ENCODE results near the gene SPTBN1.

The SPTBN1 gene

DNA sequence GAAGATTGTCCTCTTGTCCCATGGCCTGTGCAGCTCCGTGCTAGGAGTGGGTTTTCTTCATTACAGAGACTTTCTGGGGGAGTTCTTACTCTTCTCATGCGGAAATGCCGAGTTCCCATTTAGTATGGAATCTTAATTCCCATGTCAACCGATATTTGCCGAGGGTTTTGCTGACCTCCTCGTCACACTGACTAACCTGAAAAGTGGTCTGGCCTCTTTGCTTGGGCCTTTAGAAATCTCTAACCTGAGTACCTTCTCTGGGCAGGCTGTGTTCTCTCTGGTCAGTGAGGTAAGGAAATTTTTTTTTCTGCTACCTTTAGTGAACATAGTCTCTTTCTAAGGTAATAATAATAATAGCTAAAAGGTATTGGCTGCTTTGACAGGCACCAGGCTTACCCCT lies 256.4 kb downstream of the SPTBN1 start:
- no peak overlapping the region for H3K4me2 ChIP-seq (ENCODE audit: low read length)
- no peak overlapping the region for H3K4me3 ChIP-seq (ENCODE audit: low read depth, low read length, poor library complexity, severe bottlenecking)
- H3K9me2 ChIP-seq (ENCODE audit: low read depth, low read length), result no peaks in the 10 kb centered on the region
- H3F3A ChIP-seq (ENCODE audit: insufficient read depth, low read length), result no peaks in the 10 kb centered on the region
- H4K20me1 ChIP-seq (ENCODE audit: insufficient read depth, low read length), result no peaks in the 10 kb centered on the region
- H2AFZ ChIP-seq (ENCODE audit: low read length), result no peak overlapping the region
- H3K9ac ChIP-seq (ENCODE audit: low read length), result no peak overlapping the region
- no peaks in the 10 kb centered on the region for H3K79me2 ChIP-seq (ENCODE audit: insufficient read depth, low read length)
- H3K36me3 ChIP-seq (ENCODE audit: insufficient read depth, low read length), result no peaks in the 10 kb centered on the region
- TF ChIP-seq, protein P1, sequence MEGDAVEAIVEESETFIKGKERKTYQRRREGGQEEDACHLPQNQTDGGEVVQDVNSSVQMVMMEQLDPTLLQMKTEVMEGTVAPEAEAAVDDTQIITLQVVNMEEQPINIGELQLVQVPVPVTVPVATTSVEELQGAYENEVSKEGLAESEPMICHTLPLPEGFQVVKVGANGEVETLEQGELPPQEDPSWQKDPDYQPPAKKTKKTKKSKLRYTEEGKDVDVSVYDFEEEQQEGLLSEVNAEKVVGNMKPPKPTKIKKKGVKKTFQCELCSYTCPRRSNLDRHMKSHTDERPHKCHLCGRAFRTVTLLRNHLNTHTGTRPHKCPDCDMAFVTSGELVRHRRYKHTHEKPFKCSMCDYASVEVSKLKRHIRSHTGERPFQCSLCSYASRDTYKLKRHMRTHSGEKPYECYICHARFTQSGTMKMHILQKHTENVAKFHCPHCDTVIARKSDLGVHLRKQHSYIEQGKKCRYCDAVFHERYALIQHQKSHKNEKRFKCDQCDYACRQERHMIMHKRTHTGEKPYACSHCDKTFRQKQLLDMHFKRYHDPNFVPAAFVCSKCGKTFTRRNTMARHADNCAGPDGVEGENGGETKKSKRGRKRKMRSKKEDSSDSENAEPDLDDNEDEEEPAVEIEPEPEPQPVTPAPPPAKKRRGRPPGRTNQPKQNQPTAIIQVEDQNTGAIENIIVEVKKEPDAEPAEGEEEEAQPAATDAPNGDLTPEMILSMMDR (IDR thresholded peaks at IDR 0.05; ENCODE audit: low read length), result no peak
- peaks cover 4% of the 10 kb centered on the region; the same call in 1 of the 2 replicates for H3K9me3 ChIP-seq (ENCODE audit: low read length)
- H3K27ac ChIP-seq (ENCODE audit: low read depth, low read length, poor library complexity, severe bottlenecking), result no peak overlapping the region
- no peaks in the 10 kb centered on the region for H3K27me3 ChIP-seq (ENCODE audit: insufficient read depth, low read length)
- peaks cover 18% of the 10 kb centered on the region for H3K4me1 ChIP-seq (ENCODE audit: insufficient read depth, low read length, severe bottlenecking)

DNA sequence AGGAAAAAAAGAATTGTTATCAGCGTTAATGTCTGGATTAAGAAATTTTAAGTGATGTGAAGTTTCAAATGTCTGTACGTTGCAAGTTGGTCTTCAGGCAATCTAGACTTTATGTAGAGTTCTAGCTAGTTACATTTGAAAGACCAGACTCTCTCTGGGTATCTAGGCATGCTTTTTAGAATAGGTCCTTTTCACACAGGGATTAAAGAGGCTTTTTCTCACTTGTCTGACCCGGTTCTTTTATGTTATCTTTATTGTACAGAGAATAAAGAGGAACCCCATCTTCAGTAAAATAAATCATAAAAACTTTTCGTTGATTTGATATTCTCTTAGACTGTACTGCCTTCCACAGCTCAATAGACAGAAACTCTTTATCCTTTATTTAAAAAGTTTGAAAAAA lies 258.9 kb downstream of the SPTBN1 start:
- no peak for TF ChIP-seq EZH2 (IDR thresholded peaks at IDR 0.05; ENCODE audit: borderline replicate concordance, low read length)
- TF ChIP-seq, protein P1 (IDR thresholded peaks at IDR 0.05; ENCODE audit: low read length), result no peak
- Histone ChIP-seq H3K9me3 (ENCODE audit: low read length) (peaks cover 4% of the 10 kb centered on the region; the same call in 1 of the 2 replicates), H3K4me2 (ENCODE audit: low read length) (no peak overlapping the region), H3F3A (ENCODE audit: insufficient read depth, low read length) (no peaks in the 10 kb centered on the region), H3K4me1 (ENCODE audit: insufficient read depth, low read length, severe bottlenecking) (no peaks in the 10 kb centered on the region), H3K9ac (ENCODE audit: low read length) (no peak overlapping the region), H3K27me3 (ENCODE audit: insufficient read depth, low read length) (no peaks in the 10 kb centered on the region), H3K4me3 (ENCODE audit: low read depth, low read length, poor library complexity, severe bottlenecking) (no peak overlapping the region), H2AFZ (ENCODE audit: low read length) (no peak overlapping the region), H3K9me2 (ENCODE audit: low read depth, low read length) (no peaks in the 10 kb centered on the region), H3K36me3 (ENCODE audit: insufficient read depth, low read length) (no peaks in the 10 kb centered on the region), H3K27ac (ENCODE audit: low read depth, low read length, poor library complexity, severe bottlenecking) (no peak overlapping the region), H4K20me1 (ENCODE audit: insufficient read depth, low read length) (no peaks in the 10 kb centered on the region), H3K79me2 (ENCODE audit: insufficient read depth, low read length) (no peaks in the 10 kb centered on the region)

DNA sequence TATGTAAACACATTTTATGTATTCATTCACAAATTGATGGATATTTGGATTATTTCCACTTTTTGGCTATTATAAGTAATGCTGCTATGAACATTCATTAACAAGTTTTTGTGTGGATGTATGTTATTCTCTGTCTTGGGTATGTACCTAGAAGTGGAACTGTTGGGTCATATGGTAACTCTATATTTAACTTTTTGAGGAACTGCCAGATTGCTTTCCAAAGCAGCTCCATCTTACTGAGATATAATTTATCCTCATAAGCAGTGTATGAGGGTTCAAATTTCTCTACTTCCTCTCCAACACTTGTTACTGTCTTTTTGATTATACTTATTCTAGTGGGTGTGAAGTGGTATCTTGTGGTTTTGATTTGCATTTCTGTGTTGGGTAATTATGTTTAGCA lies 260.2 kb downstream of the SPTBN1 start:
- no peak overlapping the region for H2AFZ ChIP-seq (ENCODE audit: low read length)
- no peak overlapping the region for H3K4me3 ChIP-seq (ENCODE audit: low read depth, low read length, poor library complexity, severe bottlenecking)
- no peak overlapping the region for H3K9ac ChIP-seq (ENCODE audit: low read length)
- TF ChIP-seq EZH2 (IDR thresholded peaks at IDR 0.05; ENCODE audit: borderline replicate concordance, low read length), result no peak
- TF ChIP-seq, protein P1 (IDR thresholded peaks at IDR 0.05; ENCODE audit: low read length), result no peak
- no peaks in the 10 kb centered on the region for H3K79me2 ChIP-seq (ENCODE audit: insufficient read depth, low read length)
- H3K9me2 ChIP-seq (ENCODE audit: low read depth, low read length), result no peaks in the 10 kb centered on the region
- no peak overlapping the region for H3K4me2 ChIP-seq (ENCODE audit: low read length)
- peaks cover 4% of the 10 kb centered on the region; the same call in 1 of the 2 replicates for H3K9me3 ChIP-seq (ENCODE audit: low read length)
- H4K20me1 ChIP-seq (ENCODE audit: insufficient read depth, low read length), result no peaks in the 10 kb centered on the region
- no peaks in the 10 kb centered on the region for H3K36me3 ChIP-seq (ENCODE audit: insufficient read depth, low read length)
- H3K4me1 ChIP-seq (ENCODE audit: insufficient read depth, low read length, severe bottlenecking), result no peaks in the 10 kb centered on the region
- no peaks in the 10 kb centered on the region for H3K27me3 ChIP-seq (ENCODE audit: insufficient read depth, low read length)
- H3F3A ChIP-seq (ENCODE audit: insufficient read depth, low read length), result no peaks in the 10 kb centered on the region
- H3K27ac ChIP-seq (ENCODE audit: low read depth, low read length, poor library complexity, severe bottlenecking), result no peak overlapping the region

Data from OCI-LY1 (cell line).